GM21515 (cell line): ENCODE results near the gene NXPH3.
"Not testable (repeated sequence)": the region's sequence is repeated elsewhere in the genome, so short reads cannot be mapped to it uniquely, and the experiment has no call there.

Source experiments
- ATAC-seq: cut with Tn5 transposase; IDR thresholded peaks from one replicate; pipeline ENCODE4 v1.9.1; 2021; ENCODE audit not compliant: unreplicated experiment

The NXPH3 gene

GRCh38 chr17:49554694-49555494 is 20.8 kb upstream of the NXPH3 start:
- ATAC-seq: no peak

DNA sequence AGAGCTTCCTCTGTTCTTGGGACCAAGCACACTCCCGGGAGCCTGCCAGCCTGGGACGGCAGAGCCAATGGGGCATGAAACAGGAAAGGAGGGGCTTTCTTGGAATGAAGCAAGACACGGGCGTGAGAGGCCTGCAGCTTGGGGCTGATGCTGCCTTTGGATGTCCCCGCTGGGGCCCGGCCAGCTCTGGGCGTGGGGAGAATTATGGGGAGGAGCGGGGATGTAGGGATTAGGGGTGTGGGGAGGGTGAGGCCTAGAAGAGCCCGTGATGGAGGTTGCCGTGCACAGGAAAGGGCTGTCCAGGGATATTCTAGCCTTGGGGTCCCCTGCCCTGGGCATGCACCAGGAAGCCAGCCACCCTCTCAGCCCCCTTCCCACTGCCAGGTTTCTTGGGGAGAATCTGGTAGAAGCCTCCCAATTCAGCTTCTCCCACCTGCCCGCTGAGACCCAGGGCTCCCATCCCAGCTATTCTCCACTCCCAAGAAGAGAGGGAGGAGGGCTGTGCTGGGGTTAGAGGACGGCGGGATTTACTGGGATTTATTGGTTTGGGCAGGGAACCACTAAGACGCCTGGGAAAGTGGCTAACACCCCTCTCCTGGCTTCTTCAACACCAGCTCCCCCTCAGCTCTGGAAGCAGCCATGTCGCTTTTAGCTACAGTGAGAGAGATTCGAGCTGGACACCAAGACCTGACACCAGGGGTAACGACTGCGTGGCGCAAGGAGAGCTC is 20.0 kb upstream of the NXPH3 start:
- ATAC-seq: no peak

GRCh38 chr17:49556223-49556943 is 19.3 kb upstream of the NXPH3 start:
- ATAC-seq: no peak

DNA sequence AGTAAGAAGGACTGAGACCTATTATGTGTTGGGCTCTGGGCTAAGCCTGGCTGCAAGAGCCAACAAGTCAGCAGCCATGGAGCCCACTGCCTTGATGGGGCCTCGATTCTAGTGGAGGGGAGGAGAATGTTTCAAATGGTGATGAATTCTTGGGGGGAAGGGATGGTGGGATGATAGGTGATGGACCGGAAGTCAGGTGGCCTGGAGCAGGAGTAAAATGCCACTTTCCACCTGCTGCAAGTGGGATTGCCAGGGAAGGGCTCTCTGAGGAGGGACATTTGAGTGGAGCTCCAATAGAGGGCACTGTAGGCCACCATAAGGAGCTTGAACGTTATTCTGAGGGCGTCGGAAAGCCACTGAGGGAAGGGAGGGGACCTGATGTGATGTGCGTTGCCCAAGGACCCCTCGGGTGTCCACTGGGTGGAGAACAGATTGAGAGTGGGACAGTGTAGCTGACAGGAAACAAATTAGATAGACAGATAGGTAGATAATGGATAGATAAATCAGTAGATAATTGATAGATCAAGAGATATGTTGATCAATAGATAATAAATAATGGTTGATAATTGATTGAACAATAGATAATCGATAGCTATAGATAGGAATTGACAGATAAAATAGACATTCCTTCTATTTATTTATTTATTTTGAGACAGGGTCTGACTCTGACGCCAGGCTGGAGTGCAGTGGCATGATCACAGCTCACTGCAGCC is 18.2 kb upstream of the NXPH3 start:
- no peak for ATAC-seq

DNA sequence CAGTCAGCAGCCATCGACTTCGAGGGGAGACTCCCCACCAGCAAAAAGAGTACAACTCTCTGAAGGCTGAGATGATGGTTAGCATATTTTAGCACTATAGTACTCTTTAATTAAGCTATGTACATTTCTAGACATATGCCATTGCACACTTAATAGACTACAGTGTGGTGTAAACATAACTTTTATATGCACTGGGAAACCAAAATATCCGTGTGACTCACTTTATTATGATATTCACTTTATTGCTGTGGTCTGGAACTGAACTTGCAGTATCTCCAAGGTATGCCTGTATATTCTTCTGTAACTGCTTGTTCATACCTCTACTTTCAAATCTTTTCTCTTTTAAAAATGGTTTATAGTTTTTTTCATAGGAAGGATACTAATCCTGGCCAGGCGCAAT is 11.0 kb upstream of the NXPH3 start:
- ATAC-seq: no peak

- no peak for ATAC-seq
Observed at GRCh38 chr17:49565948-49566491, 9.7 kb upstream of the NXPH3 start.

DNA sequence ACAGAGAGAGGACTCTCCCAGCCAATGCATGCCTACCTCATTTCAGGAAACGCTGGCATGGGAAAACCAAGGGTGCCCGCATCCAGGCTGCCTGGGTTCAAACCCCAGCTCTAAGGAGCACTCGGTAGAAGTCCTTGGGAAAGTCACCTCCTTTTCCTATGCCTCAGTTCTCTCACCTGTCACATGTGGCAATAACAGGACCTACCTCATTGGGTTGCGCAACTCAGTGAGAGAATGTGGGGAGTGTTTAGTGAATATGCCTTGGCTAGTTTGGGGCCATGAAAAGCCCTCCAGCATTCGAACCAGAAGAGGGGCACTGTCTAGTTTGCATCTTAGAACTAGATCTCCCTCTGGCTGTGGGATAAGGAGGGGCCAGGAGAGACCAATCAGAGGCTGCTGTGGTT is 9.0 kb upstream of the NXPH3 start:
- no peak for ATAC-seq

DNA sequence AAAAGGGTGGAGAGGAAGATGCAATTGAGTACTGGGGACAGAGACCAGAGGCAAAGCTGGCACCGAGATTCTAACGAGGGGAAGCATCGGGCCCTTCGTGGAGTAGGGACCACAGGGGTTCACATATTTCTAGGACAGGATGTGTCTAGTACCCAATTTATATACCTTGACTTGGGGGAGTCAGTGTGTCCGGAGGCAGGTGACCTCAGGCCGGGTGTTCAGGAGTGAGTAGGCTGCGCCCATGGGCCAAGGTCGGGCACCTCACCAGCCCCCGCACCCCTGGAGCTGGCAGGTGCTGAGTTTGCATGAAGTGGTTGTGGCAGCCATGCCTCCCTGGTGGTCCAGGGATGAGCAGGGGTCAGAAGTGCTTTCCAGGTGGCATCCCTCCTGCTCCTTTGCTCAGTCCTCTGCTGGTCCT is 8.6 kb upstream of the NXPH3 start:
- no peak for ATAC-seq

GRCh38 chr17:49567871-49568694 is 7.6 kb upstream of the NXPH3 start:
- ATAC-seq: no peak

DNA sequence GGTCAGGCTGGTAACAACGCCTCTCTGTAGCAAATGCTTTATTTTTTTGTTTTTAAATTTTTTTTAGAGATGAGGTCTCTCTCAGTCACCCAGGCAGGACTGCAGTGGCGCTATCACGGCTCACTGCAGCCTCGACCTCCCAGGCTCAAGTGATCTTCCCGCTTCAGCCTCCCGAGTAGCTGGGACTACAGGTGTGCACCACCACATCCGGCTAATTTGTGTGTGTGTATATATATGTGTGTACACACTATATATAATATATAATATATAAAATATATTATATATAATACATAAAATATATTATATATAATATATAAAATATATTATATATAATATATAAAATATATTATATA is 7.0 kb upstream of the NXPH3 start:
- ATAC-seq: not testable (repeated sequence)

DNA sequence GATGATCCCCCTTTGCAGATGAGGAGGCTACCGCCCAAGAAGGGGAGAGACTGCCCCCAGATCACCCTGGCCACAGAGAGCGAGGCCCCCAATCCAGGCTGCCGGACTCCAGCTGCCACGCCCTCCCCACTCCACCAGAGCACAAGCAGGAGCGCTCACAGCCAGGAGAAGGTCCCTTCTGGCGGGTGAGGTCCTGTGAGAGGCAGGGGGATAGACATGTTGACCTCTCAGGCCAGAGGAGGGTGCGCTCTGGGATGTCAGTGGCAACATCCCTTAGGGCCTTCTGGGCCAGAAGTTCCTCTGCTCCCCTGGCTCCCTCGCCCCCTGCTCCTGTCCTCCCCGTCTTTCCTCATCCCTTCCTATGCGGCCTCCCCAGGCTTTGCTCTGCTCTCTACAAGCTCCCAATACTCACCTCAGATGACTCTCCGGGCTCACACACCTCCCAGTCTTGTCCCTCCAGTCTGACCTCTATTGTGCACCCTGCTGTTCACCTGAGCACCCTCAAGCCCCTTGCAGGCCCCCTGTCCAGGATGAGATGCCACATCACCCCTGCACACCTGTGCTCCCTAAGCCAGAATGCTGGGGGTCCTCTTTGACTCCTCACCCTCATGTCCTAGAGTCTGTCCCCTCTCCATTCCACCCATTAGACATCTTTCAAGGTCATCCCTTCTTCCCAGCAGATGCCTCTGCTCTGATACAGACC is 5.0 kb upstream of the NXPH3 start:
- ATAC-seq: no peak

DNA sequence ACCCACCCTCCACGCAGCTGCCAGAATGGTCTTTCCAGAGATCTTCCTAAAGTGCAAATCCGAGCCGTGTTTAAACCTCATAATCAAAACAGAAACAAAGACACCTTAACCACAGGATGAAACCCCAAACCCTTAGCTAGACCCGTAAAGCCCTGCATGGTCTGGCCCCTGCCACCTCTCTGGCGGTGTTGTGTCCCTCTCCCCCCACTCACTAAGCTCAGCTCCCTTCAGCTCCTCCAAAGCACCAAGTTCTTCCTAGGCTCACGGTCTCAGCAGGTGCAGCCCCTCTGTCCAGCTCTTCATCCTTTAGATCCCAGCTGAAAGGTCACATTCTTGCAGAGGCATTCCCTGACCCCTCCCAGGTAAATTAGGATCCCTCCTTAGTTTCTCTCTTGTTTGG is 4.4 kb upstream of the NXPH3 start:
- ATAC-seq: no peak

DNA sequence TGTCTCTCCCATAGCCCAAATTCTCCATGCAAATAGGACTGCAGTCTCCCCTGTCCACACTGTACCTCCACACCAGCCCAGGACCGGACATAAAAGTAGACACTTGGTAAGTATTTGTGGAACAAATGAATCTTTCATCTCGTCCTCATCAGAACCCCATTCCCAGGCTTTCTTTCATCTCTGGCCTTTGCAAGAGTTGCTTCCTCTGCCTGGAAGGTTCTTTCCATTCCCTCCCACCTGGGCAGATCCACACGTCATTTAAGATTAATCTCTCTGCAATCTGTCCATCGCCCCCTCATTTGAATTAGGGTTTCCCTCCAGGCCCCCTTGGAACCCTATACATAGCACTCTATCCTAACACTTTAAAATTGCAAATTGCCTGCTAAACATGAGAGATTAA is 3.9 kb upstream of the NXPH3 start:
- ATAC-seq: no peak

DNA sequence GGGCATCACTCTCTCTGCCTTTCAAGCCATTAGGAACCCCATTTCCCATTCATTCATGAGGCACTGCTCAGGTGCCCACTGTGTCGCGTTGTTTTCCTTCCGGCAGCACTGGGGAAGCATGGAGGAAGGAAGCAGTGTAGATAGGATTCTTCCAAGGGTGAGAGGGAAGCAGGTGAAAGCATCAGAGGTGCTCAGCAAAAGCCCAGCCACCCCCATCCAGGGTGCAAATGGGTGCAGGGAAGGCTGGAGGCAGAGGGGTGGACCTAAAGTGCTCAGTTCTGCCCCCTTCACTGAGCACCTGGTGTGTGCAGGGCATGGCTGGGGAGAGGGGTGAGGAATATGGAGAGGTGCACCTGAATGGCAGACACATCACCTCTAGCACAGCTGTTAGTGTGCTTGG is 3.4 kb upstream of the NXPH3 start:
- no peak for ATAC-seq

DNA sequence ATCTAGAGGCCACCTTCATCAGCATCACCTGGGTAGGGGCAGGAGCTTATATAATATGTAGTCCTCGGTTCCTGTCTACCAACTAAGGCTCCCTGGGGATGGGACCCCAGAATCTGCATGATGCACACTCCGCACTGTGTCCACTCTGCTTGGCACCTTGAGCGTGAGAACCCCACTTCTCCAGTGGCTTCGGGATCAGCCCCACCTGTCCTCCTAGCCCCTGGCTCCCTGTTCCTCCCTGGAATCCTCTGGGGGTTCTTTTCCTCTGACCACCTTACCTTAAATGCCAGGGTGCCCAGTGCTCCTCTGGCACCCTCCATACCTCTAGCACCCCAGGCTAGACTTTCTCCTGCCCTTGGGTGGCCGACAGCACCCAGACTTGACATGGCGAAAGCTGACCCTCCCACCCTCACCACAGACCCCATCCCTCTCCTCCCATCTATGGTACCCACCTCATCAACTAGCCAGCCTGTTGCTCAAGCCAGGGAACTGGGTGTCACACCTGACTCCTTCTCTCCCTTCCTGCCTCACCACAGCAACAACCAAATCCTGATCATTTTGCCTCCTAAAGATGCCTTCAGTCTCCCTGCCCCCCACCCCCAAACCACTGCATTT is 2.8 kb upstream of the NXPH3 start:
- ATAC-seq: no peak

DNA sequence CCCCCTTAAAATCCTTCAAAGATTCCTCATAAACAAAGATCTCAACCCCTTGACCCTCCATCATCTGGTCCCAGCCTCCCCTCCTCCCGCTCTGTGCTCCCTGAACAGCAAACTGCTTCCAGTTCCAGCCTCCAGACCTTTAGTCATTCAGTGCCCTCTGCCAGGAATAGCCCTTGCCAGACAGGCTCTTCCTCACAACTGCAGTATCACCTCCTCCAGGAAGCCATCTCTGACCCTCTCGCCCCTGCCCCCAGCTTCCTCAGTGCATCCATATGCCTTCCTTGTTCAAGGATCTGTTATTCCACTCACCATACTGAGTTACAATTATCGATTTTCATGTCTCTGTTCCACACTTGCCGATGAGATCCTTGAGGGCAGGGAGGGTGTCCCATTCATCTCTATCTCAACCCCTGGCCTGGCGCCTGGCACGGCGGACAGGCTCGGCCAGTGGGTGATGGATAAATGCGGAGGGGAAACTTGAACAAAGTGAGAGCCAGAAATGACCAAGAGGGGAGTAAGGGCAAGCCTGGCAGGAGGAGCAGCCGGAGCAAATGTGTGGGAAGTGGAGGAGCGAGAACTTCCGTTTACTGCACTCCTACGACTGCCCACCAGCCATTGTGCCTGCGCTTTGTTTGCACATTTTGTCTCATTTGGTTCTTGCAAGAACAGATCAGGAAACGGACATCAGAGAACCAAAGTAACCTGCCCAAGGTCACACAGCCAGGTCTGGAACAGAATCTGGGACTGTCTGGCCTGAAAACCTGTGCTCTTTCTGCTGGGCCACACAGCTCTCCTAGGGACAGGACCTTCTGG is 2.0 kb upstream of the NXPH3 start:
- no peak for ATAC-seq

DNA sequence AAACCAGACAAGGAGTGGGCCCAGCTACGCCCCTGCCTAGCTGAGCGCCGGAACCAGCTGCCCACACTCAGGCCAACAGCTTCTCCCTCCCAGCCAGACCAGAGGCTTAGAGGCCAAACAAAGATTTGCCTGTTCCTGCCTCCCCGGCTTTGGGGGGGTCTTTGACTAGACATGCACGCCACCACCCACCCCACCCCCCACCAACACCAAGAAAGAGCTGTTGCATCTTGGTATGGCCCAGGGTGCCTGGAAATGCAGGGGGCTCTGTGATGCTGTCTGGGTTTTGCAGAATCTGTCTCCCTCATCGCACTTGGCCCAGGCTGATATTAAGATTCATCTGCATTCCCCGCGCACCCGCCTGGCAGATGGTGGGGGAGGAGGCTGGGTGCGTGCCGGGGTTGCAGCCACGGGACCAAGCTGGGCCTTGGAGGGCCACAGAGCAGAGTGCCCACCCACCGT is 1.3 kb upstream of the NXPH3 start:
- ATAC-seq: no peak
